Stimulated activated CD4-positive, alpha-beta T cell treated with anti-CD3 and anti-CD28 coated beads, TNF-alpha, amount 100 ng/mL, for 24 hours (primary cell): ENCODE measurements around the gene SLC9A3.
A peak's percentile ranks its signal among the peaks of the same experiment; 100 is the strongest.

ENCODE experiments used
- DNase-seq, 3 experiments: peaks; one replicate each; pipeline ENCODE4 v3.0.0-alpha.2; 2020; ENCODE audit warnings: low read depth in 3 of 3

The SLC9A3 gene

GRCh38 chr5:458547-459353, 65.5 kb downstream of the SLC9A3 start:
- DNase-seq = peak; percentile 56 to 74 (median 58)

- DNase-seq = no peak
Measured at GRCh38 chr5:457195-457961, 66.9 kb downstream of the SLC9A3 start.

GRCh38 chr5:456351-457194, 67.7 kb downstream of the SLC9A3 start:
- no peak for DNase-seq

GRCh38 chr5:455806-456205, 68.4 kb downstream of the SLC9A3 start:
- DNase-seq = no peak

GRCh38 chr5:454936-455335, 69.3 kb downstream of the SLC9A3 start:
- DNase-seq = no peak

GRCh38 chr5:453725-454481, 70.3 kb downstream of the SLC9A3 start:
- DNase-seq = no peak

GRCh38 chr5:452978-453710, 71.1 kb downstream of the SLC9A3 start:
- DNase-seq = no peak

GRCh38 chr5:451587-452458, 72.4 kb downstream of the SLC9A3 start:
- no peak for DNase-seq

- no peak for DNase-seq
Measured at GRCh38 chr5:449151-449550, 75.1 kb downstream of the SLC9A3 start.

GRCh38 chr5:448766-449090, 75.5 kb downstream of the SLC9A3 start:
- no peak for DNase-seq

GRCh38 chr5:448061-448765, 76.0 kb downstream of the SLC9A3 start:
- no peak for DNase-seq

- no peak for DNase-seq
Measured at GRCh38 chr5:447501-447900, 76.7 kb downstream of the SLC9A3 start.

- no peak for DNase-seq
Measured at GRCh38 chr5:446883-447263, 77.4 kb downstream of the SLC9A3 start.

- DNase-seq = no peak
Measured at GRCh38 chr5:446066-446882, 78.0 kb downstream of the SLC9A3 start.

GRCh38 chr5:445591-445990, 78.7 kb downstream of the SLC9A3 start:
- DNase-seq = no peak

GRCh38 chr5:444226-444625, 80.0 kb downstream of the SLC9A3 start:
- DNase-seq = no peak

- DNase-seq = peak in 1 of 3 experiments; percentile 16
Measured at GRCh38 chr5:443239-444151, 80.8 kb downstream of the SLC9A3 start.
